Ramos (cell line): ENCODE data around the gene LCE2B.

Experiments used
- in situ Hi-C: fragments of 300-500 bp; cut with MboI; formaldehyde crosslinking; loops from one replicate; pipeline ENCODE4 v1.14.3; 2022; ENCODE audit warnings: low sequenced_read_pairs; ENCODE audit not compliant: unreplicated experiment

Gene LCE2B

GRCh38 chr1:152718238-152718637 lies 32.3 kb downstream of the LCE2B start:
- in situ Hi-C loops: no loop called here

- in situ Hi-C loops: no loop called here
These were observed 39.3 kb downstream of the LCE2B start for GRCh38 chr1:152725261-152725660.

- in situ Hi-C loops: no loop called here
These were observed 43.1 kb downstream of the LCE2B start for GRCh38 chr1:152728986-152729385.

GRCh38 chr1:152735648-152736047 lies 49.7 kb downstream of the LCE2B start:
- in situ Hi-C loops: no loop called here
